ENCODE results near the gene C1GALT1C1L.
"Not testable (repeated sequence)": the region's sequence is repeated elsewhere in the genome, so short reads cannot be mapped to it uniquely, and the experiment has no call there.

The C1GALT1C1L gene

DNA sequence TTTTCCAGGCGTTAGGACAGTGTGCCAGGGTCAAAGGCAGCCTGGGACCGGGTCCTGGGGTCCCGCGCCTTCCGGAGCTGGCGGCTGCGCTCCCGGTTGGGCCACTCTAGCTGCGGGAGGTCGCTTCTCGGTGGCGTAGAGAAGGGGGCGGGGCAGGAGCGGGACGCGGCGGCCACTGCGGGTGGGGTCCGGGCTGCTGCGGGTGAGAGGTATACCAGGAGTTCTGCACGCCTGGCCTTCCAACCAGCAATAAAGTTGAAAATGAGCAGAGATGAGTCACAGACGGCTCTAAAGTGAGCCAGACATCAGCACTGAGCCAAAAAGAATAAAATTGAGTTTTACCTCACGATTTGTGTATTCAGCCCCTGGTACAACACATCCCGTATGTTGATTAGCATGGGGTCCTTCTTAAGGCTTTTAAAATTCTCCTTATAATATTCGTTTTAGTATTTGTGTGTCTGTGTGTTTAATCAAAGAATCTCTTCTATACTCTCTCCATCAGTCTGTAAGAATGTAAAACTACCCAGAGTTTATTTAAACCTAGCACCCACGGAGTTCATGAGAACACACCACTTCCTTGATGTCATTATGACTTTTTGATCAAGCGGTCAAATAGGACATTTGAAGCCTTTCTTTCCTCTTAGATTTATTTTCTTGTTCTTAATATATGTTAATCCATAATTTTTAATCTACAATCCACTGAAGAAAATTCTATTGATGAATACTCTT lies at the start of gene C1GALT1C1L:
TSS of gene C1GALT1C1L (minus strand) at position 108 of the 729 bp plus-strand sequence. CDS start at position 1, 107 bp downstream.
- DNase-seq = peak; percentile 41

DNA sequence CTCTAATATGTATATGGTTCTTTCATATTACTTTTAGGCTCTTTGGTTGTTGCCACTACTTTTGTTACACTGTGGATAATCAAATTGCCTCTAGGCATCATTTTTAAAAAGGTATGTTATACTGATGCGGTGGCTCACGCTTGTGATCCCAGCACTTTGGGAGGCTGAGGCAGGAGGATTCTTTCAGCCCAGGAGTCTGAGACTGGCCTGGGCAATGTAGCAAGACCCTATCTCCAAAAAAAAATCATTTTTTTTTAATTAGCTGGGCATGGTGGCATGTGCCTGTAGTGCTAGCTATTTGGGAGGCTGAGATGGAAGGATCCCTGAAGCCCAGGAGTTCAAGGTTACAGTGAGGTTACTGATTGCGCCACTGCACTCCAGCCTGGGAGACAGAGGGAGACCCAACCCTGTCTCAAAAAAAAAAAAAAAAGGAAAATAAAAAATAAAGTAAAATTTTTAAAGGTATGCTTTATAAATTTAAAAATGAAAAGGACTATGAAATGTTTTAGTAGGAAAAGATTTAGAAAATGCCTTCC lies 49.5 kb upstream of the C1GALT1C1L start:
- no peak for DNase-seq

DNA sequence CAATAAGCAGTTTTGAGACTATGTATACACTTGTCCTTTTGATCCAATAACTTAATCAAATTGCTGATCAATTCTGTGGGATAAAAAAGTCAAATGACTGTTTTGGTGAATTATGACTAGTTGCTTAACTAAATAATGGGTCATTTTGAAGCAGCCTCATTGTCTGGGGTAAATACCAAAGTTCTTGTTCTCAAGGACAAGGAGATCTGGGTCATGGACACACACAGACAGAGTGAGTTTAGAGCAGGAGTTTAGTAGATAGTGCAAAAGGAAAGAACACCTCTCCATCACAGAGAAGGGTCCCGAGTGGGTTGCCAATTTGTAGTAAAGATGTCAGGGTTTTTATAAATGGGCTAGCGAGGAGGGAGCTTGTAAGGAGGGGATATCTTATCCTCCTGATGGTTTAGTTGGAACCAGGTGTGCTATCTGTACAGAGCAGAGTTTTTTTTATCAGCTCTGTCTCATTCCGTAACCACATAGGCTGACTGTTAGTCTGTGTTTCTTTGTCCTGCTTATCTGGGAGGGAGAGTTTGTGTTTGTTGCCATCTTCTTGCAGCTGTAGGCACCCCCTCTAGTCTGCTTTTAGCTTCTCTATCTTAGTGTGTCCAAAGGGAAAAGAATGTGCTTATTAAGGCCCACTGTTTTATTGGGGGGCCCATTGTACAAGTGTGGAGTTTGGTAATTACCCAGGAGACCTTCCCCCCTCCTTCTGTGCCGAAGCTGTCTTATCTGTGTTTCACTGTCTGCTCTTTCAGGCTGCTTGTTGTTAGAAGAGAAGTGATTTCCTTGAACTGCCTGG lies 48.7 kb upstream of the C1GALT1C1L start:
- no peak for DNase-seq

DNA sequence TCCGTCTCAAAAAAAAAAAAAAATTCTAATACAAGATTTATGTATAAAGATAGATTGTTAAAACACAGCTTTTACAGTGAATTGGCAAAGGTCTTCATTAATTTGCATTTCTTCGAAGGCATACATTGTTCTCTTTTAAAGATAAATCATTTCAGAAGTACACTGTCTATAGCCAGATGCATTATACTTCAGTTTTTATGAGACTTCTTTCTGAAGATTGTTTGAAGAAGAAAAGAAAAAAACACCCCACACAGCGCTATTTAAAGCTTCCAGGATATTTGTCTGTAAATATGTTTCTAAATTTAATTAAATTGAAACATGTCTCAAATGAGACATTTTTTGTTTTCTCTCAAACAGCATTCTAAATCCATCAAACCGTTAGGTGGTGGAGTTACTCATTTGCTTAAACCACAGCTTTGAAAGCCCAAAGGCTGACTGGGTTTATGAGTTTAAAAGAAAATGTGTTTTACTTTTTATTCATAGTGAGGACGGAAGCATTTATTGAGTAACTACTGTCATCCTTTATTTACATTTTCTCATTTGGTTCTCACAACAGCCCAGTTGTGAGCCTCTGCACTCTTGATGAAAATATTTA lies 42.4 kb upstream of the C1GALT1C1L start:
- DNase-seq = no peak

DNA sequence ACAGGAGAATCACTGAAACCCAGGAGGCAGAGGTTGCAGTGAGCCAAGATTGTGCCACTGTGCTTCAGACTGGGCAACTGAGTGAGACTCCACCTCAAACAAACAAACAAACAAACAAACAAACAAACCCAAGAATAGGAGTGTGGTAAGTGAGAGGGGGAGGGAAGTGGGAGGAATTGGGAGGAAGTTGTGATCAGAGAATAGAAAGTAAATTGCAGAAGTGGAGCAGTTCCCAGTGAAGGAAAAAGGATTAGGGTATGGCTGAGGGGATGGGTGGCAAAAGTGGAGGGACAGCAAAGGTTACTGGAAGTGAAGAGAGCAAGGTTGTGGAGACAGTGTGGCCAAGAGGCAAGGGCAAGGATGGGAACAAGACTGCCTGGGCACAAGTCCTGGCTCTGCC lies 41.1 kb upstream of the C1GALT1C1L start:
- no peak for DNase-seq

DNA sequence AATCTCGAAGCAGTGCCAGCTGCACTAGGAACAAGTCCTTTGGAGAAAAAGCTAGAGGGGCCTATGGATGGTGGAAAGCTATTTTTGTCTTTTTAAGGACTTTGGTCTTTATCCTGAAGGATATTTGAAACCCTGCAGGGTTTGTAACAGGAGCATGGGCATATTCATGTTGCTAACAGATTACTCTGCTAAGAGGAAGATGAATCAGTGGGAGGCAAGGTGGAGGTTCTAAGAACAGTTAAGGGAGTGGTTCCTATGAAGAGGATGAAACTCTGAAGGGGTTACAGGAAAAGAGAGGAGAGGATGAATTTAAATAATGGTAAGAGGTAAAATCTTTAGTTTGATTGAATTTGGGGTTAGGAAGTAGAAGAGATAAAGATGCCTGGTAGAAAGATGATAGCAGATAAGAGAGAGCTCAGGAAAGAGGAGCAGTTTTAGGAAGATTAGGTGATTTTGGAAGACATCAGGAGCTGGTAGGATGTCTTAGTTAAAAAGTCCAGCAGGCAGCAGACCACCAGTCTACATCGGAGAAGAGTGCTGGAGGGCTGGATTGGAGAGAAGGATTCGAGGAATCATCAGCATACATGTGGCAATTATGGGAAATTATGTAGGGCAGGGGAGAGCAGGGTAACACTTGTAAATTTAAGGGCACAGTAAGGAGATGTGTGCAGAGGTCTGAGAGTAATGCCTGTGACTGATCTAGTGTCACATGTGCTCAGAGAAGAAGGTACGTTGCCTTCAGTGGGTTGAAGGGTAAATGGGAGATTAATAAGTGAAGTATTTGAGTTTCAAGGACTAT lies 39.3 kb upstream of the C1GALT1C1L start:
- DNase-seq = no peak

- DNase-seq = no peak
These were observed 37.9 kb upstream of the C1GALT1C1L start for GRCh38 chr2:43714164-43714563.

- no peak for DNase-seq
These were observed 34.6 kb upstream of the C1GALT1C1L start for GRCh38 chr2:43710866-43711265.

DNA sequence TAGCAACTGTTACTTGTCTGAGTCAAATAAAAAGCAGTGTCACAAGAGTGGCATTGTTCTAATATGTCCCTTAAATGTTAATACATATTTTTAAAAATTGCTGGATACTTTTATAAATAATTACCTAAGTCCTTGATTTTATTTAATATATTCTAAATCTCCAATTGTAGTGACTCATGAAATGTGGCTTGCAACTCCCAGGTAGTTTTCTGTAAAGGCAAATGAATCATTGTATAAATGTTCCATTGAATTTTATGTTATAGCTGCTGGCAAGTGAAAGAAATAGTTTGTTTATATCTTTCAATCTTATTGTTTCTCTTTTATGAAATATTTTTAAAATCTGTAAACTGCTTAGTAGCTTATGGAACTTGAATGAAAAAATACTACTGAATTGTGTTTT lies 32.7 kb upstream of the C1GALT1C1L start:
- DNase-seq = no peak

DNA sequence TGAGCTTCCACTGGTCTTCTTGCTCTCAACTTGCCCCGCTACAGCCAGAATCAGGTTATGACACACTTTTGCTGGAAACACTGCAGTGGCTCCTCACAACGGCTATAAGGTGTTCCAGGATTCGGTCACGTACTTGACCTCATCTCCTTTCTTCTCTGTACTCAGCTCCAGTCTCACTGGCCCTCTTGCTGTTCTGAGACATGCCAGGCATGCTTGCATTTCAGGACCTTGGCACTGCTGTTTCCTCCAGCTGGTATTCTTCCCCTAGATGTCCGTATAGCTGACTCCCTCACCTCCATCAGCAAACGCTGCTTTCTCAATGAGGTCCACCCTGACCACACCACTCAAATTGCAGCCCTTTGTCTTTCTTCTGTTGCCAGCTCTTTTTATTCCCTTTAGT lies 31.9 kb upstream of the C1GALT1C1L start:
- no peak for DNase-seq

DNA sequence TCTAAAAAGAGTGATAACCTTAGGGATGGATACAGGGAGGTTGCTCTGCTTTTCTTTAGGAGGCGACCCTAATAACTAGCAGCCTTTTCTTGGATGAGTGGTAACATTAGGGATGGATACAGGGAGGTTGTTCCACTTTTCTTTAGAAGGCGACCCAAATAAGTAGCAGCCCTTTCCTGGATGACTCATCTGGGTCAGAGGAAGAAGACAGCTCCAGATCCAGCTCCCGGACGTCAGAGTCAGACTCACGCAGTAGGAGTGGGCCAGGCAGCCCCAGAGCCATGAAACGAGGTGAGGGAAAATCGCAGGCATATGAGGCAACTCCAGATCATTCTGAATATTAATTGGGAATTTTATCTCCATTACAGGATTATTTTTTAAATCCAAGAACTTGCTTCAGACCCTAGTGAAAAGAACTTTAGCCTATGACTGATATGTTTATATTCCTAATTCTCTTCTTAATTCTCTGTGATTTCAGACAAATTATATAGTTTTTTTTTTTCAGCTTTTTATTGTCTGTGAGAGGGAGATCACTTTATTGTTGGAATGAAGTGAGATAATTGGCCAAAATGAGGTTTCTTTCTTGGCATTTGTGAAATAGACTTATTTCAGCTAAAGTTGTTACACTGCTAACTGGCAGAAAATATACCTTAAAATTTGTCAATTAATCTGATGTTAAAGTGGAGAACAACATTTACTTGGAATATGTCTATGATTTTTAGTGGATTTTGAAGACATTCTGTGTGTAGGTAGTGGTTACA lies 31.2 kb upstream of the C1GALT1C1L start:
- DNase-seq = no peak

DNA sequence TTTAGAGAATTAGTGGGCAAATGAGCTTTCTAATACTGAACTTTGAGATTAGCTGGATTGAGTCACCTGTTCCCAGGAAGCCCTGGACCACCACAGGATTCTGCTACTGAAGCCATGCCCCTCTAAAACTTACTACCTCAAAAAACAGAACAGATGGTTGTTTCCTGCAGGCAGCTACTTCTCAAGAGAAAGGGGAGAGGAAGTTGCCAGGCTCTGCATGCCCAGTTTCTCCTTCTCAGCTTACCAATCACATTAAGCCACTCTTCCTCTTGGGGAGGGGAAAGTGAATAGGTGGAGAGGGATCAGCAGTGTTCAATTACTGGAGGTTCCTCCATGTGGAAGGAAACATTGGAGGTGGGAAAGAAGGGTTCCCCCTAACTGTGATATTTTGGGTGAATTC lies 24.9 kb upstream of the C1GALT1C1L start:
- DNase-seq = no peak

DNA sequence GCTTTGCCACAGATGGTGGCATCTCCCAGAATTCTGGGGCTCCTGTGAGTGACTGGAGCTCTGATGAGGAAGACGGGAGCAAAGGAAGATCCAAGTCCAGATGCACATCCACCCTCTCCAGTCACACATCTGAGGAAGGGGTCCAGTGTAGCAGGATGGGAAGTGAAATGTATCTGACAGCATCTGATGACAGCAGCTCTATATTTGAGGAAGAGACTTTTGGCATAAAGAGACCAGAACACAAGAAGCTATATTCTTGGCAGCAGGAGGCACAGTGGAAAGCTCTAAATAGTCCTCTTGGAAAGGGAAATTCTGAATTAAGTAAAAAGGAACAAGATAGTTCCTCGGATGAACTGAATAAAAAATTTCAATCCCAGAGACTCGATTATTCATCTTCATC lies 23.5 kb upstream of the C1GALT1C1L start:
- DNase-seq = no peak

DNA sequence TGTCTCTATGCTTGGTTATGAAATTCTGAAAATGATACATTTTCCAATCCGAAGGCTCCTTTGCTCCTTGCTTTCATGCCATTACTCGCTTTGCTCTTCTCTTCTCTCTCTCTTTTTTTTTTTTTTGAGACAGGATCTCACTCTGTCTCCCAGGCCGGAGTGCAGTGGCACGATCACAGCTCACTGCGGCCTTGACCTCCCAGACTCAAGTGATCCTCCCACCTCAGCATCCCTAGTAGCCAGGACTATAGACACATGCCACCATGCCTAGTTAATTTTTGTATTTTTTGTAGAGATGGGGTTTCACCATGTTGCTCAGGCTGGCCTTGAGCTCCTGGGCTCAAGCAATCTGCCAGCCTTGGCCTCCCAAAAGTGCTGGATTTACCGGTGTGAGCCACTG lies 21.9 kb upstream of the C1GALT1C1L start:
- DNase-seq = not testable (repeated sequence)

GRCh38 chr2:43692428-43692994 lies 16.3 kb upstream of the C1GALT1C1L start:
- no peak for DNase-seq

DNA sequence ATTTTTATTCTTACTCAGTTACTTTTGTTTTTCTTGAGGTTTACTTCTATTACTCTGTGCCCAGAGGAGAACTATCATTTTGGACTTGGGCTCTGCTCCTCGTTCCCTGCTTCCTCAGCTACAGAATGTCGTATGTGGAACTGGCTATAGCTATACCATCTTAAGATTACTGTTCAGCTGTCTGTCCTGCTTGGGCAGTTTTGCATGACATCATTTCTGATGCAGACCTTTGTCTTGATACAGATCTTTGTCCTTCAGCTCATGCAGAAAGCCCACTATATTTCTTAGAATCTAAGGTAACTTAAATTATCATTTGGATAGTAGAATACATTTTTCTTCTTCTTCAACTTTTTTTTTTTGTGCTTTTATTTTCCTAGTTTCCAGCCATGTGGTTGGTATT lies 13.8 kb upstream of the C1GALT1C1L start:
- DNase-seq = no peak

GRCh38 chr2:43685357-43685756 lies 9.1 kb upstream of the C1GALT1C1L start:
- no peak for DNase-seq

- DNase-seq = not testable (repeated sequence)
These were observed 1.6 kb upstream of the C1GALT1C1L start for GRCh38 chr2:43677783-43678182.

DNA sequence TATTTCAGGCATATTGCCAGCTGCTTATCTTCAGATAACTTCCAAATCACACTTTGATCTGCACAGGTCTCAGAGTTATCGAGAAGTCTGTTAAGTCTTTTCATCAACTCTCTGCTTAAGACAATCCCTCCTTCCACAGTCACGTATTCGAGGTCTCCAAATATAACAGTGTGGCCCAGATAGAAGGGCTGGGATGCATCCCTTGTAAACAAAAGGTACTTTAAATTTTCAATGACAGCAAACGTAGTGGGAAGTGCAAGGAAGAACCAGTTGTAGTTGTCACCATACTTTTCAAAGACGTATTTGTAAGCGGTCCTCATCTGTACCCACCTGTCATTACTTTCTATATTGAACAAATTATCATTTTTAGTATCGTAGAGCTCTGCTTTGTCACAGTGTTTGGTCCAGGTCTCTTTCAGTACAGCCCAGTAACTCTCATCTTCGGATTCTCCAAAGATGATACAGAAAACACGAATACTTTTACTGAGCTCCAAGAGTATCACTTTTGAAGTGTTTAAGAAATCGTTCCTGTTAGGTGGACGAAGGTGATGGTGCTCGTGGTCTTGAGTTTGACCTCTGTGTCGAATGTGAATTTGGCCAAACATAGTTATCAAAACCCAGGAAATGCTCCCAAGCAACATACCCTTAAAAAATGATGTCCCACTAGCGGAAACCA lies 445 bp downstream of the C1GALT1C1L start:
- DNase-seq = peak; percentile 40

DNA sequence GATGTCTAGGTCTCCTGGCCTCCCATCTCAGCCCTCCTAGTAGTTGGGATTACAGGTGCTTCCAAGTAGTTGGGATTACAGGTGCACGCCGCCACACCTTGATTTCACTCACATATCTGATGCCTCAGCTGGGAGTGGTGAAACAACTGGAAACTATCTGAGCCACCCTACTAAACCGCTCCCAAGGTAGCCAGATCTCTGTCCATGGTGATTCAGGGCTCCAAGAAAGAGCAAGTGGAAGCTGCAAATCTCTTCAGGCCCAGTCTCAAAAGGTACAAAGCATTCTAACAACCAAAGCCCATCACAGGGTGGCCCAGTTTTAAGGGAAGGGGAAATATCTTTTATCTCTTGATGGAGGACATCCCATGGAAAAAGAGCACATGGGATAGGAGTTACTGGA lies 19.0 kb downstream of the C1GALT1C1L start:
- no peak for DNase-seq

DNA sequence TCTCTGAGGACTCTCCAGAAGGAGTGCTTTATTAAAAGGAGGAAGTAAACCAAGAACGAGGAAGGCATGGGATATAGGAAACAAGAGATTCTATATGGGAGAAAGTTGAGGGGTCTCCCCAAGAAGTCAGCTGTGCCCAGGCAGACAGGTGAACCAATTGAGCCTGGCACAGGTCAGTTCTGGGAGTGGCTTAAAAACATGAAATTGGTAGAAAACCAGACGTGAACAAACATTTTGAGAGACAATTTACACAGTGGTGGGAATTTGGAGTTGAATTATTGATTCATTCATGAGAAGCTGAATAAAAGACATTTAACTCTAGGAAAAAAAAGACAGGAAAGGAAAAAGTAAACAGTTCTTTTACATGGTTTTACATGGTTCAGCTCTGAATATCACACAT lies 22.7 kb downstream of the C1GALT1C1L start:
- DNase-seq = no peak
